DMS153 treated with DMSO at 0.1 percent for 48 hours (cell line): ENCODE results near the gene C20orf173.
"Not testable (repeated sequence)": the region's sequence is repeated elsewhere in the genome, so short reads cannot be mapped to it uniquely, and the experiment has no call there.

ENCODE experiments used
- DNase-seq: peaks from one replicate; lab custom pipeline; 2025; ENCODE audit not compliant: unreplicated experiment; lab: John Stamatoyannopoulos, UW

Gene C20orf173, protein sequence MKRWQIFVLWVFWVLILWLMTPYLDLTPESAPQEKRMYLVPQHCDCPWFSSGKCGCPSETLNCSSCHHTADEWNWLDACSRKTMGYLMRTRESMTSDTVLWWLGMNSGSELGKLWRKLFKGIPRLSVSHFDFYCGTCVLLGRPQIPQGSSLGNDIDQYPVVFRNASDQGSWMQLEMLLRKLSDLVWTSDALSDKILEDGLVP

DNA sequence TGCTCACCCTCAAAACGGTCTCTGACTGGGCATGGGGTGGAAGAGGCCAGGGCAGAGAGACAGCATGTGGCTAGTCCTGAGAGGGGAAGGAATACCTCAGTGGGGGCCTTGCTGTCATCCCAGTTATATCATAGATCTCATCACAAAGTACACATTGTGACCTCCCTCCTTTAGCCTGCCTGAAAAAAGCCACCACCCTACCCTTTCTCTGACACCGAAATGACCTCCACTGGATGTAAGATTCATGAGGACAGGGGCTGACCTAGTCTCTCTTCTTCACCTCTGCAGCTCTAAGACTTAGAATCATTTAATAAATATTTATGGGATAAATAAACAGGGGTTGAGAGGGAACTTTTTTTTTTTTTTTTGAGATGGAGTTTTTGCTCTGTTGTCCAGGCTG lies at the start of gene C20orf173:
Gene C20orf173, minus strand, starts transcription at position 101 of the 400 bp plus-strand sequence. CDS start 279 bp downstream, outside the sequence.
- DNase-seq = no peak

DNA sequence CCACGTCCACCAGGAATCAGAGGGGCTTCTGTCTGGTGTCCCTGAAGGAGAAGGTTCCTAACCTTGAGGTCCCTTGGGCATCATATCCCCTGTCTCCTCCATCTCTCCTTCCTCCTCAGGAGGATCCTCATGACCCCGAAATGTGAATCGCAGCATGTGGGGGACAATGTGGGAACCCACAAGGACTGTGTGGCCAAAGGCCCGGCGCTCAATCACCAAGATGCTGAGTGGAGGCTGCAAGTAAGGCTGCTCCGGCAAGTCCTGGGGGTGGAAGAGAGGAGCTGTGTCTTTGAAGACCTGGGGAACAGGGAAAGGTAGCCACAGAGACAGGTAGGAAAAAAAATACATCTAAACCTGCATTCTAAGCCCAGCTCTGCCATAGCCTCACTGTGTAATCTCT lies 49.7 kb upstream of the C20orf173 start:
- no peak for DNase-seq

DNA sequence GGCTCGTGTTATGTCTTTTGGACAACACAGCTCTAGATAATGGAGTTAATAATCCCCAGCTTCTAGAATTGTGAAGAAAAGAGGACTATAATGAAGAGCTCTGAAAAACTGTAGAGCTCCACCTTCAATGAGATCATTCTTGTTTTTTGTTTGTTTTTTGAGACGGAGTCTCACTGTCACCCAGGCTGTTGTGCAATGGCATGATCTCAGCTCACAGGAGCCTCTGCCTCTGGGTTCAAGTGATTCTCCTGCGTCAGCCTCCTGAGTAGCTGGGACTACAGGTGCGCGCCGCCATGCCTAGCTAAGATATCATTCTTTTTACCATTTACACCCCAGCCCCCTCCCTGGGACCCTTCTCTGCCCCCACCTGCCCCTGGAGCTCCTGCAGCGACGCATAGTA lies 49.0 kb upstream of the C20orf173 start:
- no peak for DNase-seq

DNA sequence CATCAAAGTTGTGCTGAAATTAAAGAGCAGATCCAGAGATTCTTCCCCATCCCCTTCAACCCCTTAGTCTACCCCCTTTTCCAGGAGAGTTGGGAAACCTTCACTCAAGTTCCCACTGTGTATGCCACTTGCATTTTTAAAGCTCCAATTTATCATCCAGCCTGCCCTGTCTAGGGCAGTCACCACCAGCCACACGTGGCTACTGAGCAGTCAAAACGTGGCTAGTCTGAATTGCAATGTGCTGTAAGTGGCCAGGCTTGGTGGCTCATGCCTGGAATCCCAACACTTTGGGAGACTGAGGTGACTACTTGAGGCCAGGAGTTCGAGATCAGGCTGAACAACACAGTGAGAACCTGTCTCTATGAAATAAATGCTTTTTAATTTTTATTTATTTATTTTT lies 47.4 kb upstream of the C20orf173 start:
- no peak for DNase-seq

DNA sequence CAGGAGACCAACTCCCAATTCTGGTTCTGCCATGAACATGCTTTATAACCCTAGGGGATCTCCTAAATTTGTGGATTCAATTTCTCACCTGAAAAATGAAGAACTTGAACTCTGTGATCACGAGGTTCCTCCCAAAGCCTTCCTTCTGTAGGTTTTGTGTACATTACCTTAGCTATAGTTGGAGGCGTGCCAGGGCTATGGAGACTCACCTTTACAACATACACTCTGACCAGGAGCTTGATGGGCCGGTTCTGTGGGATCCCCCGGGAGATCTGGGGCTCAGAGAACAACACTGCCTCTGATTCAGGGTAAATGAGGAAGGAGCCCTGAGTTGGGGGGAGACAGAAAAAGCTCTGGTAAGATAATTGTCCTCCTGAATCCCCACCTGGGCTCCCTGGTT lies 46.5 kb upstream of the C20orf173 start:
- DNase-seq = no peak

DNA sequence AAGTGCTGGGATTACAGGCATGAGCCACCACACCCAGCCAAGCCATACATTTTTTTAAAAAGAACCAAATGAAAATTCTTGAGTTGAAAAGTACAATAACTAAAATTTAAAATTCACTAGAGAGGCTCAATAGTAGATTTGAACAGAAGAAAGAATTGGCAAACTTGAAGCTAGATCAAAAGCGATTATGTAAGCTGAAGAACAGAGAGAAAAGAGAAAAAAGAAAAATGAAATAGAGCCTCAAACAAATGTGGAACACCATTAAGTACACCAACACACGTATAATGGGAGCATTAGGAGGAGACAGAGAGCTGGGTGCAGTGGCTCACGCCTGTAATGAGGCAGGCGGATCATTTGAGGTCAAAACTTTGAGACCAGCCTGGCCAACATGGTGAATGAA lies 43.4 kb upstream of the C20orf173 start:
- no peak for DNase-seq

DNA sequence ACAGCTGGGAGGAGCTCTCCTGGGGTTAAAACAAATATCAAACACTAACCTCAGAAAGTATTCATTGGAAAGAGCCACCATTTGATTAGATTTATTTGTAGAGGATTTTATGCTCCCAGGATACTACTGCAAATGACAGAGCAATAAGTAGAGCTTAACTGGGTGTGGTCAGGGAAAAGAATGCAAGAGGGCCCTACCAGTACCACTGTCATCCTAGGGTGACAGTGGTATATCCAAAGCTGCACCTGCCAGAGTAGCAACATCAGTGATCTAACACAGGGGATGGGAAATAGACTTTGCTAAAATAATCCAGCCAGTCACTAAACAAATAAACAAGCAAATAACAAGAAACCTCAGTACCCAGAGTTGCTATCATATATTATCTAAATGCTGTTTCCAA lies 42.1 kb upstream of the C20orf173 start:
- no peak for DNase-seq

DNA sequence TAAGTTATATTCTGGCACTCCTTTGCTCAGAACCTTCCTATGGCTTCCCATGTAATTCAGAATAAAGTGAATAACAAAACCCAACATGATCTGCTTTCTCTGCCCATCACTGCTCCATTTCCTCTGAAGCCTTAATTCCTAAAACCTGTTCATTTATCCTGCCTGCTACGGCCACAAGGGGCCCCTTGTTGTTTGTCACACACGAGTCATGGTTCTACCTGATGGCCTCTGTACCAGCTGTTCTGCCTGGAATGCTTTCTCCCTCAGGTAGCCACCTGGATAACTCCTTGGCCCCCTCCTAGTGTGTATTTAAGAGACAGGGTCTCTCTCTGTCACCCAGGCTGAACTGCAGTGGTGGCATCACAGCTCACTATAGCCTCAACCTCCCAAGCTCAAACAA lies 39.2 kb upstream of the C20orf173 start:
- peak; percentile 12 for DNase-seq

DNA sequence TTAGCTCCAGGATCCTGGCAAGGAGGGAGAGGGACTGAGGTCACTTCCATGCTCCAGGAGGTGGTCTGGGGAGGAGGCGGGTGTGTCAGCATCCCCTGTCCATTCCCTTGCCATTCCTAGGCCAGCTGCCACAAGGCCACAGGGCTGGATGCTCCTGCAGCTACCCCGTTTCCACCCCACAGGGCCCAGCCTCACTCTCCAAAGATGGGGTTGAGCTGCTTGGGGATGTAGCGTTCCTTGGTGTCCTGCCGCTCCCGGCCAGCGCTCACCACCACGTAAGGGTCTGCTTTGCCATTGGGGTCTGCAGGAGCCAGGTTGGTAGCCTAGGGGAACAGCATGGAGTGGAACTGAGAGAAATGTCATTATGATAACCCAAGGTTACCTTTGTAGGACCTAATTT lies 35.5 kb upstream of the C20orf173 start:
- no peak for DNase-seq

DNA sequence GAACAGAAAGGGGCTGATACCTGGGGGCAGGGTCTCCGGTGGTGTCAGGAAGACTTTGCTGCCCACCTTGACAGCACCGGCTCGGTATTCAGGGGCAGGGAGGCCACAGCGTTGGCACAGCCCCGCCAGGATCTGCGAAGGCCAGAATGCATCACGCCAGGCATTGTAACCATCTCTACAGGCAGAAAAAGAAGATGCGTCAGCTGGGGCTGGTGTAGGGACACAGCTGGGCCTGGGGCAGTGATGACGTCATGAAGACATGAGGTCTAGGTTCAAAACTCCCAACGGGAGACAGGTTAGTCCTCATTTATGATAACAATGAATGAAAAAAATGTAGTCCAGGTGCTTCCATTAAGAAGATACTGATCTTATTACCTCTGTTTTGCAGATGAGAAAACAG lies 34.4 kb upstream of the C20orf173 start:
- no peak for DNase-seq

DNA sequence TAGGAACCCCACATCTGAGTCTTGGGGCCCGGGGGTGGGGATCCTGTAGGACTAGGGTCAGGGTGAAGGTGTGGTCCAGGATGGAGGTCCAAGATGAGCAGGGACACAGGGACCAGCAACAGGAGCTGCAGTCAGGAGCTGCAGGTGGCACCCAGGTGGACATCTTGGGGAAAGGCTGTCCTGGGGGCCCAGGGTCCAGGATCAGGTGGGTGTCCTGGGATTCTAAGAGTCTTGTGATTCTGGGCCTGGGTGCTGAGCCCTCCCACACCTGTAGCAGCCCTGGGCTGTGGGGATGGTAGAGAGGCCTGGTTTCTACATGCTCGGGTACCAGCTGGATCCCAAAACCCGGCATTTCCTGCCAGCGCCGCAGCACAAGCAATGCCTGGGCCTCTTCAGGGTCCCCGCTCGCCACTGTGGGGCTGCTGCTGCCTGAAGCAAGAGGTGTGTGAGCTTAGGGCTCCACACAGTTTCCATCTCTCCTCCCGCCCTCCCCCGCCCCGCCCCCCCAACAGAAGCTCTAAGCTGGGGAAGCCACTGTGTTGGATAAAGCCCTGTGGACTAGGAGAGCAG lies 33.2 kb upstream of the C20orf173 start:
- DNase-seq = no peak

DNA sequence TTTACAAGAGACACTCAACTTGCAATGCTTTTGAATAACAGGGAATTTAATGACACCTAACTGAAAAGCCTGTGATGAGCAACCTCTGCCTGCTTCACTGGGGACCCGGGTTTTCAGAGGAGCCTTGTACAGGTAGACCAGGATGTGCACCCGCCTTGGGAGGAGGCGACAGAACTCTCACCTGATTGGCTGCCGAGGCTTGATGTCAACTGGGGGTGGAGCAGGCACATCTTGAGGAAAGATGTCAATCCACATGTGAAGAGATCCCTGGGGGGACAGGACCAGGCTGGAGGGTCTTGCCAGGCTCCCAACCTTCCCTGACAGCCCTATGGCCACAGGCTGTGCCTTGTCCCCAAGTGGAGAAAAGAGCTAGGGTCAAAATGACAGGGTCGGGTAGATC lies 32.2 kb upstream of the C20orf173 start:
- no peak for DNase-seq

DNA sequence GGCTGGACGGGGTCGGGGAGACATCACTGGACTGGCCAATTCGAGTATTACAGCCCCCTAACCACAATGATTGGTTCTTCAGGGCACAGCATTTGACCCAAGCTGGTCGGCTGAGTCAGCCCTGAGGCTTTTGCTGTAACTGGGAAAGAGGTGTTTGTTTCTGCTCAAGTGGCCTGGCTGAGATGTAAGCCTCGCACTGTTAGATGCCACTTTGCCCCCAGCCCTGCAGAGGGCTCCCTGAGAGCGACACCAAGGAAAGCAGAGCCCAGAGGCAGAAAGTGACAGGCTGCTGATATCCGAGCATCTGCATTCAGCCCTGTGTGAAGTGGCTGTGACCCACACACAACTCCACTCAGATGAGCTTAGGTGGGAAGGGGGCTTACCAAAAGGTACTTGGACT lies 31.8 kb upstream of the C20orf173 start:
- peak; percentile 56 for DNase-seq

DNA sequence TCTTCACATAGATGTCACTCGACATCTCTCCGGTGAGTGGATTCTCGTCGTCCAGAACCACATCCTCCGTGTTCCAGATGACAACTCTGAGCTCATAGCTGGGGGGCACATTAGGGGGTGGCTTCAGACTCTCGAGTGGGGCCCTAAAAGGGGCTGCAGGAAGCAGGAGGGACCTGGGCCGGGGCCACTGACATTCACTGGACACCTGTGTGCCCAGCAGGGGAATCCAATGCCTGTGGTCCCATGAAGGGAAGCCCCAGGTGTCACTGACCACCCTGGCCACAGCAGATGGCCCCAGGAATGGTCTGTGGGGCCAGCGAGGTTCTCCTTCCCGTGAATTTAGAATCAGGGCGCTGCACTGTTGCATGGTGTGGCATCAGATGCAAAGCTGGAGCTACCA lies 31.1 kb upstream of the C20orf173 start:
- no peak for DNase-seq

DNA sequence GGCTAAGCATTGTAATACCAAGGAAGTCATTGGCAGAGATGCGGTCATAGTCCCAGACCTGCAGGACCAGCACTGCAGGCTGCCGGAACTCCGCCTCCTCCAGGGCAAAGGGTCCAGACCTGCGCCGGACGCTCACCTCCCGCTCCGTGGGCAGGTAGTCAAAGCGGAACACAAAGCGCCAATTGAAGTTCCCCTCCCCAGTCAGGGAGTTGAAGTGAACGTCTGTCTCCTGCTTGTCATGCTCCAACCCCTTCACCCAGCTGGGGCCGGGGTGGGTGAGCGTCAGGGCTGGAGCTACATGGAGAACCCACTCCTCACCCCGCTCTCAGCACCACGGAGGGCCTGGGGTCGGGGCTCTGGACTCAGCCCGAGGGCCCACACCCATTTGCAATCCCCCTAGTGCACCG lies 30.7 kb upstream of the C20orf173 start:
- no peak for DNase-seq

DNA sequence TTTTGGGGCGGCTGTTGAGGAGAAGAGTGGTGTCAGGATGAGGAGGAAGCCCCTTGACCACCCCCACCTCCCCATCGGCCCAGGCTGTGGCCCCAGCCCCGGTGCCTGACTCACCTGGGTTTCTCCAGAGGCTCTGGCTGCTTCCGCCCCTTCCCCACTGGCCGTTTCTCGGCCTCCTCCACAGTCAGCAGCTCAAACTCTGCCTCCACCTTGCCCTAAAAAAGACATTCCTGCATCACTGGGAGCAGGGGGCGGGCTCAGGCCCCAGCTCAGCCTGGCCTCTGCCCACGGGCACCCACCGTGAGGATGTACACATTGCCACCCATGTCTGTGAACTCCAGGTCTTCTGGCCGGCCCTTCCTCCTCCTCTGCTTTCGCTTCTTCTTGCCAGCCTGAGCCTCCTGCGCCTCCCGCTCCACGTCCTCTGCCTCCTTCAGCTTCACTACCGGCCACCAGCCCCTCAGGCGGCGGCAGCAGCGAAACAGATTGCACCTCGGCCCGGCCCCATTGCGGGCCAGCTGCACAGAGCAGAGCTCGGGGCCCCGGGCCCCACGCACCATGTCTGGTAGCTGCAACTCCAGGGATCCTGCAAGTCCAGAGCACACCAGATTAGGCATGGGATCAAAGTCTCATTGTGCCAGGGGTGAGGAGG lies 29.7 kb upstream of the C20orf173 start:
- no peak for DNase-seq

DNA sequence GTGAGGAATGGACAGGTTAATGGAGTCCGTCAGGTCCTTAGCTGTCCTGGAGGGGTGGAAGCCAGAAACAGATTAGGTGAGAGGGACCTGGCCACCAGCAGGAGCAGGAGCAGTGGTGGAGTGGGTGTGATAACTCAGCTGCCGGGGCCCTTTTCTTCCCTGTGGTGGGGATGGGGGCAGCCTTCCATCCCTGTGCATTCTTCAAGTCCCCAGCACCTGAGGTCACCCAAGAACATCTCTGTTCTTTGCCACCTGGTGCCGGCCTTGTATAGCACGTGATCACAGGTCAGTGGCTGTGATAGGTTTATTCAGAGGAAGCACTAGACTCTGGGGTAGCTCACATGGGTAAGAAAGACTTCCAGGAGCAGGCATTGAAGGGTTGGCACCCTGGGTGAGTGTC lies 29.0 kb upstream of the C20orf173 start:
- no peak for DNase-seq

DNA sequence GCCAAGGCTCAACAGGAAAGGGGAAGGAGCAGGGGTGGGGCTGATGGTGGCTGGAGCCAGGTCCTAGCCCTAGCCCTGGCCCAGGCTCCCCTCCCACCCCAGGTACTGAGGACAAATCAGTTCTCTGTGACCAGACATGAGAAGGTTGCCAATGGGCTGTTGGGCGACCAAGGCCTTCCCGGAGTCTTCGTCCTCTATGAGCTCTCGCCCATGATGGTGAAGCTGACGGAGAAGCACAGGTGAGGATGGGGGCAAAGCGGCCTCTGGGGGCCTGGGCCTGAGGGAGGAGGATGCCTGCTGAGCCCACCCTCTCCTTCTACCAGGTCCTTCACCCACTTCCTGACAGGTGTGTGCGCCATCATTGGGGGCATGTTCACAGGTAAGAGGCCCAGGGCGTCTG lies 27.4 kb upstream of the C20orf173 start:
- no peak for DNase-seq

DNA sequence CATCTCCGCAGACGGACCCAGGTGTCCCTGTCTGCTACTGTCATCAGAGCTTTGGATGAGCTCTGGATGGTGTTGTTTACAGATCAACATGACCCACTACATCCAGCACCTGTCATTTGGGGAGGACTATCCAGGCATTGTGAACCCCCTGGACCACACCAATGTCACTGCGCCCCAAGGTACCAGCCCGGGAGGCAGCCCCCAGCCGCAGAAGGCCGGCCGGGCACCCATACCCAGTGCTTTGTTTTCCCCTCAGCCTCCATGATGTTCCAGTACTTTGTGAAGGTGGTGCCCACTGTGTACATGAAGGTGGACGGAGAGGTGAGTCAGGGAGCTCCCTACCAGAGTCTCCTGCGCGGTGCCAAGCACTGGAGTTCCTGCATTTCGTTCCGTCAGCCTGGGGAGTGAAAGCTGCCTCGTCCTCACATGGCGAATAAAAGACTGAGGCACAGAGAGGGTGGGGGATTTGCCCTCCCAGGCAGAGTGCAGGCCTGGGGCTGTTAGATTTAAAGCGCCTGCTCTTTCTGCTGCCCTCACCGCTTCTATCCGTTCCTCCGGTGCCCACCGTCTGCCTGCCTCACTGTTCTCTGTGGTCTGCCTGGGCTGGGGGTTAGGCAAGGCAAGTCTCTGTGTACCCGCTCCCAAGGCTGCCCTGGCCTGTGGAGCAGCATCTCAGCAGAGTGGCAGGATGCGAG lies 26.6 kb upstream of the C20orf173 start:
- DNase-seq = no peak

DNA sequence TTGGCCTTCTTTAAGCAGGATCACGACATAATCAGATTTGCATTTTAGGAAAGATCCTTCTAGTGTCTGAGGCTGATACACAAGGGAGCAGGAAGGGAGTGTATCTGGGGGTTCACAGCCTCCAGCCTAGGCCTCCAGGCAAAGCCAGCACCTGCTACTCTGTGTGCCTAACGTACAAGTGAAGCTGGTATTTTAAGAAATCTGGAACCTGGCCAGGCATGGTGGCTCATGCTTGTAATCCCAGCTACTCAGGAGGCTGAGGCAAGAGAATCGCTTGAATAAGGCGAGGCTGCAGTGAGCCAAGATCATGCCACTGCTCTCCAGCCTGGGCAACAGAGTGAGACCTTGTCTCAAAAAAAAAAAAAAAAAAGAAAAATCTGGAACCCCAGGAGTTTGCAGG lies 26.0 kb upstream of the C20orf173 start:
- DNase-seq = not testable (repeated sequence)

DNA sequence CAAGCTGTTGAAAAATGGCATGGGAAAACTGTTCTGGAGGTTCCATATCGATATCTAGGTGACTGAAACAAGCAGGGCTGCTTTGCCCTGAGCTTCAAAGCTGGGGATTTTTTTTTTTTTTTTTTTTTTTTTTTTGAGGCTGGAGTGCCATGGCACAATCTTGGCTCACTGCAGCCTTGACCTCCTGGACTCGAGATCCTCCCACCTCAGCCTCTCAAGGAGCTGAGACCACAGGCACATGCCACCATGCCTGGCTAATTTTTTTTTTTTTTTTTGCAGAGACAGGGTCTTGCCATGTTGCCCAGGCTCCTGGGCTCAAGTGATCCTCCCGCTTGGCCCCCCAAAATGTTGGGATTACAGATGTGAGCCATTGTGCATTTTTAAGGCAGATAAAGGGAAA lies 23.5 kb upstream of the C20orf173 start:
- DNase-seq = no peak

DNA sequence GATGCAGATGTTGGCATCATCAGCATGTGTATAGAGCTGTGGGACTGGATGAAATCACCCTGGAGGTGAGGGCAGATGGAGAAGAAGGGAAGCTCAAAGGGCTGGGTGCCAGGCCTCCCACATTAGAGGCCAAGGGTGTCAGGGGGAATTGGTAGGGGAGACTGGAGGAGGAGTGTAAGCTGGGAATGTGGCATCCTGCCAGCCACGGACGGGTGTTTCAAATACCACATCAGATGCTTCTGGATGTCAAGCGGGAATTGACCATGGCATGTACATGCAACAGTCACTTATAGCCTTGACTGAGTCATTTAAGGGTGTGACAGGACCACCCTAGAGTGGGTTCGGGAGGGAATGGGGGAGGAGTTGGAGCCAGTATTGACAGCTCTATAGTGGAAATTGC lies 22.1 kb upstream of the C20orf173 start:
- no peak for DNase-seq
